Transverse colon (tissue), 4 donors: Measurements from ENCODE around the gene SHROOM3.

Experiments used
- EP300 ChIP-seq: sonication (generic); formaldehyde crosslinking; IDR thresholded peaks from one replicate; pipeline ENCODE4 v1.6.1; 2017; ENCODE audit warnings: antibody characterized with exemption, low read depth
- POLR2A ChIP-seq: fragments of 450-650 bp; IDR thresholded peaks from one replicate; pipeline ENCODE4 v1.6.1; 2016; ENCODE audit warnings: antibody characterized with exemption, mild to moderate bottlenecking, moderate library complexity
- POLR2AphosphoS5 ChIP-seq, 3 donors: sonication (generic); formaldehyde crosslinking; IDR thresholded peaks; one replicate each; pipeline ENCODE4 v1.6.1; 2016; ENCODE audit warnings: antibody characterized with exemption in 3 of 3
- TF ChIP-seq, protein P1 (sequence below), 5 experiments: fragments of 200-600 bp in 3 of 5; fragments of 450-650 bp in 2 of 5; sonication (generic) in 3 of 5; IDR thresholded peaks; 1 replicate in 2 of 5; 2 replicates in 3 of 5; pipeline ENCODE4 v1.5.1; 2016 to 2017; ENCODE audit warnings: antibody characterized with exemption in 5 of 5, inconsistent platforms in 3 of 5, mild to moderate bottlenecking in 2 of 5, moderate library complexity in 1 of 5

DNA sequence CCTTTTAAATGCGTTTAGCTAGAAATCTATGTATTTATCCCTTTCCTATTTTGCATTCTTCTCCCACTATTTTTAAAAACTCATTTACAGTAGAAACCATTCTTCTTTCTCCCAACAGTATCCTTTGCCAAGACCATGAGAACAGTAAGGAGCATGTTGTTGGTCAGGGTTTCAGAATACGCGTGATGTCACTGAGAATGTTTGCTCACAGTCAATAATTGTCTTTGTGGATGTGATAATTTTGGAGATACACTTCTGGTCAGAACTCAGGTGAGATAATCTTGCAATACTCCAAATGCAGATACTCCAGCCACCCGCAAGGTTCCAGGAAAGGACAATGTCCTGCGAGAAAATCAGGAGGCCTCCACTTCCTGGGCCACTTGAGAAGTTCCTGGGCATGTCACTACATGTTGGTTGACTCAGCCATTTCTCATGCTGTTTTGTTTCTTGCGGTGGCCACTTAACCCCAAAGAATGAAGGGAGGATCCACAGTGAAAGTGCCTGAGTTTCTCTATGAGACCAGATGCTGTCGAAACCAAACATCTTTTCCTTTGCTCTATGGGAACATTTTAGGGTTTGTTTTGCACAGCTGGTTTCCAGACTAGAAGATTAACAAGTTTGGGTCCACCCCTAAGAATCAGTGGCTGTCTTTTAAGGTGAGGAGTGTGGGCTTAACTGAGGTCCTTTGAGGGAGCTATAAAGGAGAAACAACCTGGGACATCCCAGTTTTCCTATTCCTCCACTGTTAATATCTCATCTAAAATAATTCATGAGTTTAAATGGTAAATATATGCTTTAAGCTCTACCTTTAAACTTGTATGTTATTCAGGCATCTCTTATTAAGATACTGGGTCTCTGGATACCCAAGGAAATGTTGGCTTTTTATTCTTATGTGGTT is 346.9 kb downstream of the SHROOM3 start:
- TF ChIP-seq, protein P1, sequence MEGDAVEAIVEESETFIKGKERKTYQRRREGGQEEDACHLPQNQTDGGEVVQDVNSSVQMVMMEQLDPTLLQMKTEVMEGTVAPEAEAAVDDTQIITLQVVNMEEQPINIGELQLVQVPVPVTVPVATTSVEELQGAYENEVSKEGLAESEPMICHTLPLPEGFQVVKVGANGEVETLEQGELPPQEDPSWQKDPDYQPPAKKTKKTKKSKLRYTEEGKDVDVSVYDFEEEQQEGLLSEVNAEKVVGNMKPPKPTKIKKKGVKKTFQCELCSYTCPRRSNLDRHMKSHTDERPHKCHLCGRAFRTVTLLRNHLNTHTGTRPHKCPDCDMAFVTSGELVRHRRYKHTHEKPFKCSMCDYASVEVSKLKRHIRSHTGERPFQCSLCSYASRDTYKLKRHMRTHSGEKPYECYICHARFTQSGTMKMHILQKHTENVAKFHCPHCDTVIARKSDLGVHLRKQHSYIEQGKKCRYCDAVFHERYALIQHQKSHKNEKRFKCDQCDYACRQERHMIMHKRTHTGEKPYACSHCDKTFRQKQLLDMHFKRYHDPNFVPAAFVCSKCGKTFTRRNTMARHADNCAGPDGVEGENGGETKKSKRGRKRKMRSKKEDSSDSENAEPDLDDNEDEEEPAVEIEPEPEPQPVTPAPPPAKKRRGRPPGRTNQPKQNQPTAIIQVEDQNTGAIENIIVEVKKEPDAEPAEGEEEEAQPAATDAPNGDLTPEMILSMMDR (IDR thresholded peaks at IDR 0.05), result no peak
- TF ChIP-seq POLR2AphosphoS5 (IDR thresholded peaks at IDR 0.05) (no peak), POLR2A (no peak), EP300 (no peak)
